ENCODE data around the gene RYR2. TPM values are rescaled to one million over a fixed set of nuclear protein-coding genes. Genes with fewer than 3 reads are reported as not detected.

The RYR2 gene
- total RNA-seq, 1 donor from 2014 or later: 8.7 TPM

DNA sequence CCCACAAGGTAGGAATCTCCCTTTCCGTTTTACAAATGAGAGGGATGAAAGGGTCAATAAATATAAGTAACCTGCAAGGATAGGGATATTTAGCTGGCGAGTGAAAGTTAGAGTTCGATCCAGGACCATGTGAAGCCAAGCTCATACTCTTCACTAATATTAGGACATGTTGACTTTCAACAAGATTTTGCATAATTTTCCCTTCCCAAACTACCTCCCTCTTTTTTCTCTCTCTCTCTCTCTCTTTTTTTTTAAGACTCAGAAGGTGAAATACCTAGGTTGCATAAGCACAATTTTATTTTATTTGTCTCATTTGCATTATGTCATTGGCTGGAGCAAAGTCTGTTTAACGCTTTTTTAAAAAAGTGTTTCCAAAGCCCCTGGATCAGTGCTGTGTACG lies 29.6 kb upstream of the RYR2 start:
- intact Hi-C loops (cut with micrococcal nuclease): no loop called here
- Mint-ChIP-seq H3K27me3 (ENCODE audit: low read depth) (no peaks in the 10 kb centered on the region), H3K4me1 (ENCODE audit: low read depth) (no peaks in the 10 kb centered on the region), H3K27ac (no peak overlapping the region), H3K4me3 (ENCODE audit: low read depth) (no peak overlapping the region), H3K36me3 (ENCODE audit: low read depth) (no peaks in the 10 kb centered on the region), H3K9me3 (no peaks in the 10 kb centered on the region)
- DNase-seq (ENCODE audit: low spot score): no peak

- H3K27me3 Mint-ChIP-seq (ENCODE audit: low read depth): peaks cover under 1% of the 10 kb centered on the region
- H3K4me3 Mint-ChIP-seq (ENCODE audit: low read depth): no peak overlapping the region
- intact Hi-C loops (cut with micrococcal nuclease): no loop called here
- H3K9me3 Mint-ChIP-seq: no peaks in the 10 kb centered on the region
- H3K36me3 Mint-ChIP-seq (ENCODE audit: low read depth): no peaks in the 10 kb centered on the region
- no peak for DNase-seq (ENCODE audit: low spot score)
- H3K27ac Mint-ChIP-seq: no peak overlapping the region
- H3K4me1 Mint-ChIP-seq (ENCODE audit: low read depth): no peaks in the 10 kb centered on the region
Observed at GRCh38 chr1:237012788-237013383, 29.1 kb upstream of the RYR2 start.

DNA sequence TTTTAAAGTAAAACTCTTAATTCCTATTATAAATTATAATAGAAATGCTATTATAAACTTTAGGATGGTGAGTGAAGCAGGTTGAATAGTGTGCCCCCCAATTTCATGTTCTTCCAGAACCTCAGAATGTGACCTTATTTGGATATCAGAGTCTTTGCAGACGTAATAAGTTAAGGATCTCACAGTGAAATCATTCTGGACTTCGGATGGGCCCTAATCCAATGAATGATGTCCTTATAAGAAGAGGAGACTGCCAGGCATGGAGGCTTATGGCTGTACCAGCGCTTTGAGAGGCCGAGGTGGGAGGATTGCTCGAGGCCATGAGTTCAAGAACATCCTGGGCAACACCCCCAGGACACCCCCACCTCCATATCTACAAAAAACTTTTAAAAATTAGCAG lies 28.4 kb upstream of the RYR2 start:
- Mint-ChIP-seq H3K27ac (no peak overlapping the region), H3K9me3 (no peaks in the 10 kb centered on the region), H3K27me3 (ENCODE audit: low read depth) (peaks cover 1% of the 10 kb centered on the region), H3K36me3 (ENCODE audit: low read depth) (no peaks in the 10 kb centered on the region), H3K4me3 (ENCODE audit: low read depth) (no peak overlapping the region), H3K4me1 (ENCODE audit: low read depth) (no peaks in the 10 kb centered on the region)
- DNase-seq (ENCODE audit: low spot score): no peak
- intact Hi-C loops (cut with micrococcal nuclease): no loop called here

- H3K36me3 Mint-ChIP-seq (ENCODE audit: low read depth): no peaks in the 10 kb centered on the region
- no peak for DNase-seq (ENCODE audit: low spot score)
- intact Hi-C loops (cut with micrococcal nuclease): no loop called here
- H3K4me3 Mint-ChIP-seq (ENCODE audit: low read depth): no peak overlapping the region
- H3K27ac Mint-ChIP-seq: no peak overlapping the region
- no peaks in the 10 kb centered on the region for H3K9me3 Mint-ChIP-seq
- H3K4me1 Mint-ChIP-seq (ENCODE audit: low read depth): no peaks in the 10 kb centered on the region
- H3K27me3 Mint-ChIP-seq (ENCODE audit: low read depth): peaks cover 1% of the 10 kb centered on the region
Observed at GRCh38 chr1:237016626-237017025, 25.4 kb upstream of the RYR2 start.

- intact Hi-C loops (cut with micrococcal nuclease): no loop called here
- Mint-ChIP-seq H3K4me1 (ENCODE audit: low read depth) (no peaks in the 10 kb centered on the region), H3K36me3 (ENCODE audit: low read depth) (no peaks in the 10 kb centered on the region), H3K4me3 (ENCODE audit: low read depth) (no peak overlapping the region), H3K9me3 (no peaks in the 10 kb centered on the region), H3K27me3 (ENCODE audit: low read depth) (peaks cover 1% of the 10 kb centered on the region), H3K27ac (no peak overlapping the region)
- DNase-seq (ENCODE audit: low spot score): no peak
Observed at GRCh38 chr1:237018896-237019295, 23.1 kb upstream of the RYR2 start.

- Mint-ChIP-seq H3K4me1 (ENCODE audit: low read depth) (no peaks in the 10 kb centered on the region), H3K4me3 (ENCODE audit: low read depth) (no peak overlapping the region), H3K27ac (no peak overlapping the region), H3K36me3 (ENCODE audit: low read depth) (no peaks in the 10 kb centered on the region), H3K9me3 (peaks cover 5% of the 10 kb centered on the region), H3K27me3 (ENCODE audit: low read depth) (no peaks in the 10 kb centered on the region)
- no peak for DNase-seq (ENCODE audit: low spot score)
- intact Hi-C loops (cut with micrococcal nuclease): no loop called here
Observed at GRCh38 chr1:237025358-237026074, 16.5 kb upstream of the RYR2 start.

DNA sequence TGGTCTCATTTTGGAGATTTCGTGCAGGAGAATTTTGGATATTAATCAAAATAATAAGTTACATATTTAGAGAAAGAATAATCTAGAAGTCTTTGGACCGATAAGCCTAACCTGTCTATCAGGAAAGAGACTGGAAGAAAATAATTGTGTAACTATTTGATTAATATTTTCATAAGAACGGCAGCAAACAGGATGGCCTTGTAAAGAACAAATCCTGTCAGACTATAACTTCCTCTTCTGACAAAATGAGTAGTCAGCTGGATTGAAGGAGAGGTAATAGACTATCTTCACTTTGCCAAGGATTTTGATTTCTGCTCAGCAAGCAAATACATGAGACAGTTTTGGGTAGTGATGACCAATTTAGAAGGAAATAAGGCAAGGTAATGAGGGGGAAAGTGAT lies 12.7 kb upstream of the RYR2 start:
- Mint-ChIP-seq H3K4me1 (ENCODE audit: low read depth) (no peaks in the 10 kb centered on the region), H3K9me3 (peaks cover 5% of the 10 kb centered on the region), H3K4me3 (ENCODE audit: low read depth) (no peak overlapping the region), H3K27ac (no peak overlapping the region), H3K27me3 (ENCODE audit: low read depth) (no peaks in the 10 kb centered on the region), H3K36me3 (ENCODE audit: low read depth) (no peaks in the 10 kb centered on the region)
- intact Hi-C loops (cut with micrococcal nuclease): no loop called here
- DNase-seq (ENCODE audit: low spot score): no peak

DNA sequence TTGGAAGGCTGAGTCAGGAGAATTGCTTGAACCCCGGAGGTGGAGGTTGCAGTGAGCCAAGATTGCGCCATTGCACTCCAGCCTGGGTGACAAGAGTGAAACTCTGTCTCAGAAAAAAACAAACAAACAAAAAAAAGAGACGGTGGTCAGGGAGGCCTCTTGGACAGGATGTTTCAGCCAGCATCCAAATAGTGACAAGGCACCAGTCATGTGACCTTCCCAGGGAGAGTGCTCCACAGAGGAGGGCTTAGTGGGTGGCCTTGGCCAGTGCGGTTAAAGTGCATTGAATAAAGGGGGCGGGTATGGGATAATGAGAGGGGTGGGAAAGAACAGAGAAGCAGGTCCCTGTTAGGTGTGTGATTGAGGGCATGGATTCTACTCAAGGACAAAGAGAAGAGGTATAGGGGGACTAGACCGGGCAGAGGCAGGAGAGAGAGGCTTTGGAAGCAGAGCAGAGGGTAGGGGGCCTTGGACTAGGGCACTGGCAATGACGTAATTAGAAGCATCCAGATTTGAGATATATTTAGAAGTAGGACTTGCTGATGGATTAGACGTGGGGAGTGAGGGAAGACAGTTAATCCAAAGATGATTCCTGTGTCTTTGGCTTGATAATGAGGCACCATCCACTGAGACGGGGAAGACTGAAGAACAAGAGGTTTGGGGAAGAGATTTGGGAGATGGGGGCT lies 12.0 kb upstream of the RYR2 start:
- no peak overlapping the region for H3K4me3 Mint-ChIP-seq (ENCODE audit: low read depth)
- H3K36me3 Mint-ChIP-seq (ENCODE audit: low read depth): no peaks in the 10 kb centered on the region
- H3K27ac Mint-ChIP-seq: no peak overlapping the region
- H3K4me1 Mint-ChIP-seq (ENCODE audit: low read depth): no peaks in the 10 kb centered on the region
- intact Hi-C loops (cut with micrococcal nuclease): no loop called here
- H3K9me3 Mint-ChIP-seq: peaks cover 5% of the 10 kb centered on the region
- H3K27me3 Mint-ChIP-seq (ENCODE audit: low read depth): no peaks in the 10 kb centered on the region
- DNase-seq (ENCODE audit: low spot score): no peak

DNA sequence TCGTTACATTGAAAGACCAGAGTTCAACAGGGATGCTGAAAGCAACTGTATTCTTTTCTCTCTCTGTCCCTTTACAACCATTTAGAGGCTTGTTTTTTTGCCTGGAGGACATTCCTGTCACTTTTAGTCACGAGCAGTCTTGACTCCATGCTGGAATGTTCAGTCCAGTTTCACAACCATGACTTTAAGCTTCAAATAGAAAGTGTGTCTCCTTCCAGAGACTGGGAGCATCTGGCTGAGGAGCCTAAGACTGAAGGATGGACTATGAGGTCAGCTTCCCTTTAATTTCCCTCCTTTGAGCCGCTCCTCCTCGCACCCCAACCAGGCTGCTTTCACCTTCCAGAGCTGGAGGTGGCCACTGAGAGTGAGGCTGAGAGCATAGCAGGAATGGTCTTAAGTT lies 10.5 kb upstream of the RYR2 start:
- intact Hi-C loops (cut with micrococcal nuclease): no loop called here
- no peak for DNase-seq (ENCODE audit: low spot score)
- no peaks in the 10 kb centered on the region for H3K9me3 Mint-ChIP-seq
- H3K4me1 Mint-ChIP-seq (ENCODE audit: low read depth): no peaks in the 10 kb centered on the region
- H3K36me3 Mint-ChIP-seq (ENCODE audit: low read depth): no peaks in the 10 kb centered on the region
- H3K27me3 Mint-ChIP-seq (ENCODE audit: low read depth): no peaks in the 10 kb centered on the region
- H3K27ac Mint-ChIP-seq: no peak overlapping the region
- H3K4me3 Mint-ChIP-seq (ENCODE audit: low read depth): no peak overlapping the region

GRCh38 chr1:237032029-237032428 lies 10.0 kb upstream of the RYR2 start:
- H3K36me3 Mint-ChIP-seq (ENCODE audit: low read depth): no peaks in the 10 kb centered on the region
- H3K27me3 Mint-ChIP-seq (ENCODE audit: low read depth): no peaks in the 10 kb centered on the region
- no peak for DNase-seq (ENCODE audit: low spot score)
- intact Hi-C loops (cut with micrococcal nuclease): no loop called here
- no peak overlapping the region for H3K4me3 Mint-ChIP-seq (ENCODE audit: low read depth)
- H3K27ac Mint-ChIP-seq: no peak overlapping the region
- H3K9me3 Mint-ChIP-seq: no peaks in the 10 kb centered on the region
- no peaks in the 10 kb centered on the region for H3K4me1 Mint-ChIP-seq (ENCODE audit: low read depth)

DNA sequence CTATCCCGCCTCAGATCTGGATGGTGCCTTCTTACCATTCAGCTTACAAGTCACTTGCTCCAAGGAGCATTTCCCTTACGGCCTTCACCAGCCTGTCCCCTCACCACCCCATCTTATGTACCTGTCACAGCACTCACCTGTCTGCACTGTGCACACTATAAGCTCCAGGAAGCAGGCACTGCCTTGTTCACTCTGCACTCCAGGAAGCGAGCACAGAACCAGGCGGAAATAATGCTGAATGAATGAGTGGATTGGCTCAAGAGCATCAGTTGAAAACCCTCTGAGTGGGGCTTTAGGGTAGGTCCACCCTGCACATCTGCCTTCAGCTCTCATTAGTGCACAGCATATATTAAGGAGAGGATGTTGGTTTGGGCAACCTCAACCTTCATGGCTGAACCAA lies 8.9 kb upstream of the RYR2 start:
- Mint-ChIP-seq H3K36me3 (ENCODE audit: low read depth) (no peaks in the 10 kb centered on the region), H3K9me3 (no peaks in the 10 kb centered on the region), H3K4me3 (ENCODE audit: low read depth) (no peak overlapping the region), H3K4me1 (ENCODE audit: low read depth) (no peaks in the 10 kb centered on the region), H3K27ac (no peak overlapping the region), H3K27me3 (ENCODE audit: low read depth) (no peaks in the 10 kb centered on the region)
- no peak for DNase-seq (ENCODE audit: low spot score)
- intact Hi-C loops (cut with micrococcal nuclease): no loop called here

DNA sequence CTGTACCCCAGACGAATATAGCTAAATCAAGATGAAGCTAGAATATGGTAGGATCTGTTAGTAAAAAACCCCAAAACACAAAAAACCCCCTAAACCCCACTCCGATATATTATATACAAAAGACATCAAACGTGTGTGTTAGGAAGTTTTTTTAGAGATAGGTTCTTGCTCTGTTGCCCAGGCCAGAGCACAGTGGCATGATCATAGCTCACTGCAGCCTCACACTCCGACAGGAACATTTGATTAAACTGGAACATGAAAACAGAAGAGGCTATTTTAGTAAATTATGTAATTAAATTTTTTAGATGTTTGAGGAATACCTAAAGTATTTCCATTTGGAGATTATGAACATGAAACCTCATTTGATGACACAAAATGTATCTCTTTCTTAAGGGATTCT lies 8.2 kb upstream of the RYR2 start:
- no peaks in the 10 kb centered on the region for H3K36me3 Mint-ChIP-seq (ENCODE audit: low read depth)
- no peak overlapping the region for H3K4me3 Mint-ChIP-seq (ENCODE audit: low read depth)

DNA sequence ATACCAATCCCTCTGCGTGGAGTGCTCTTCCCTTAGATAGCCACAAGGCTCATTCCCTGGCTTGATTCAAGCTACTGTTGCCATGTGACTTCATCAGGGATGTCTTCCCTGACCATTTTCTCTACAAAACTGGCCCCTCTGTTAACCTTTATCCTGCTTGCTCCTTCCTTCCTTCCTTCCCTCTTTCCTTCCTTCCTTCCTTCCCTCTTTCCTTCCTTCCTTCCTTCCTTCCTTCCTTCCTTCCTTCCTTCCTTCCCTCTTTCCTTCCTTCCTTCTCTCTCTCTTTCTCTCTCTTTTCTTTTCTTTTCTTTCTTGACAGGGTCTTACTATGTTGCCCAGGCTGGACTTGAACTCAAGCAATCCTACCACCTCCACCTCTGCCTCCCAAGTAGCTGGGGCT lies 6.2 kb upstream of the RYR2 start:
- Mint-ChIP-seq H3K27ac (no peak overlapping the region), H3K9me3 (no peaks in the 10 kb centered on the region), H3K27me3 (ENCODE audit: low read depth) (peaks cover 12% of the 10 kb centered on the region), H3K36me3 (ENCODE audit: low read depth) (no peaks in the 10 kb centered on the region), H3K4me1 (ENCODE audit: low read depth) (no peaks in the 10 kb centered on the region), H3K4me3 (ENCODE audit: low read depth) (no peak overlapping the region)
- no peak for DNase-seq (ENCODE audit: low spot score)
- intact Hi-C loops (cut with micrococcal nuclease): no loop called here

More for the DNA sequence above, 8.2 kb upstream of the RYR2 start:
- Mint-ChIP-seq H3K27ac (no peak overlapping the region), H3K9me3 (no peaks in the 10 kb centered on the region), H3K27me3 (ENCODE audit: low read depth) (peaks cover 3% of the 10 kb centered on the region), H3K4me1 (ENCODE audit: low read depth) (no peaks in the 10 kb centered on the region)
- intact Hi-C loops (cut with micrococcal nuclease): no loop called here
- DNase-seq (ENCODE audit: low spot score): no peak

Measured in activated T-helper 2 cell treated with anti-CD3 and anti-CD28 coated beads, Interferon-gamma antibody, Interleukin-2, Interleukin-4, amounts not matched to agents 10 μg/mL and 5 μg/mL and 100 μg/mL, durations not matched to agents 14 hours and 24 hours and 36 hours (primary cell).